ENCODE data around the gene MTREX. TPM values are rescaled to one million over a fixed set of nuclear protein-coding genes. Genes with fewer than 3 reads are reported as not detected.

Gene MTREX
- total RNA-seq, 1 experiment from 2014 or later, result 100 TPM

DNA sequence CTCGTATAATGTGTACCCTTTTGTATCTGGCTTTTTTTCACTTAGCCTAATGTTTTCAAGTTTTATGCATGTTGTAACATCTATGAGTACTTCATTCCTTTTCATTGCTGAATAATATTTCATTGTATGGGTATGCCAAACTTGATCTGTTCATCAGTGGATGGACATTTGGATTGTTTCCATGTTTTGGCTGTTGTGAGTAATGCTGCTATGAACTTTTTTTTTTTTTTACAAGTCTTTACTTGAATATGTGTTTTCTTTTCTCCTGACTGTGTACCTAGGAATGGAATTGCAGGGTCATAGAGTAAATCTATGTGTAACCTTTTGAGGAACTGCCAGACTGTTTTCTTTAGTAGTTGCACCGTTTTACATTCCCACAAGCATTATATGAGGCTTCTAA lies 52.4 kb downstream of the MTREX start:
- in situ Hi-C loops (cut with HindIII; ENCODE audit: low pct_unique_long_range_greater_than_20kb, low sequenced_read_pairs), result no loop called here

DNA sequence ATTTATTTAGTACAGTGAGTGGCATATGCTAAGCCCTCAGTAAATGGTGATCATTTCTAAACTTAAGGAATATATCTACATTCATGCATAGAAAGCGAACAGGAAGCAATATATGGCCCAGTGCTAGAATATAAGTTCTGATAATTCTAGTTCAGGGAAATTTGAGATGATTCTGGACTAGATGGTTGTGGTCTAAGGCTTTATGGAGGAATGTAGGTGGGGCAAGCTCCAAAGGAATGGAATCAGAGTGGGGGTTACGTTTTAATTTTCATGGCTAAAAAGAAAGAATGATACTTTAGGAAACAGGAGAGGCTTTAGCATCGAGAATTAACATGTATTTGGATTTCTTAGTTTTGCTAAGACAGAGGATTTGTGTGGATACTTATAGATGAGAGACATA lies 56.1 kb downstream of the MTREX start:
- in situ Hi-C loops (cut with HindIII; ENCODE audit: low pct_unique_long_range_greater_than_20kb, low sequenced_read_pairs), result no loop called here
- no peak for DNase-seq (ENCODE audit: low read depth, low spot score)

More for the DNA sequence above, 52.4 kb downstream of the MTREX start:
- no peak for DNase-seq (ENCODE audit: low read depth, low spot score)

DNA sequence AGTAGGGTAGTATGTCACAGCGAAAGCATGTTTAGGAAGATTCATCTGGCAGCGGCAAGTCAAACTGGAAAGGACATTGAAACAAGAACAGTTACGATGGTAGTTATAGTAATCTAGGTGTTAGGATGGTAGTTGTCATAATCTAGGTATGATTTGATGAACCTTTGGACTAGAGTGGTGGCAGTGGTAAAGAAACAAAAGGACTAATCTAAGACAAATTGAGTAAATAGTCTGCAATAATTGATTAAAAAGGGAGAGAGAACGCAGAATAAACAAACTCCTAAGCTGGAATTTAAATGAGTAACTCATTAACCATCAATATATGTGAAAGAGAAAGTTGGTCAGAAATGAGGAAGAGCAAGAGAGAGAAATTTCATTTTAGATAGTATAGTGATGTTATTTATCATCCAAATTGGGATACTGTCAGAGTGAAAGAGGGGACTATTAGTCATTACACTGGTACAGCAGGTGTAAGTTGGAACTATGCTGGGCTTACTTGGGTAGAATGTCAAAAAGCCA lies 56.8 kb downstream of the MTREX start:
- in situ Hi-C loops (cut with HindIII; ENCODE audit: low pct_unique_long_range_greater_than_20kb, low sequenced_read_pairs), result no loop called here
- no peak for DNase-seq (ENCODE audit: low read depth, low spot score)

DNA sequence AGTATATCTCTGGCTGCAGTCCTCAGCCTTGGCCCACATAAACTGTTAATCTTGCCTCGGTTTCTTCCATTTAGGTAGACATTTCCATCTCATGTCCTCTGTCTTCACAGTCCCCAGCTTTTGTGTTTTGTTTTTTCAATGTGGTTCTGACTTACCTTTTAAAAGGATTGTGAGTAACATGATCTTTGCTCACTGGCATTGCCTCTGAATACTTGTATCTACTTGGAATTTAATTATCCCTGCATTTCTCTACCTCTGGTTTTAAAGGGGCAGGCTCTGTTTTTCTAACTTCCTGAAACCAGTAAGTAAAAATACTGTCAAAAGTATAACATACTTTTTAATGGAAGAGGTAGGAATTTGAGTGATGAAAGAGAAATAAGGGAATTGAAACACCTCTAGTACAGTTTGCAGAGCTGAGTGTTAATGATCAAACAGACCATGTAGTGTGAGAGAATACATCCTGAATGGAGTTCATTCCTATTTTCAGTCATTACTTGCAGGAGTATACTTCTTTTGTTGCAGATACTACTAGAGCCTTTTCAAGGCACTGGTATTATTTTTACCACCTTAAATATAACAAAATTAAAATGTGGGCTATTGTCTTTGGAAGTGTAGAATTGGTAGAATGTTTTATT lies 62.6 kb downstream of the MTREX start:
- no peak for DNase-seq (ENCODE audit: low read depth, low spot score)
- in situ Hi-C loops (cut with HindIII; ENCODE audit: low pct_unique_long_range_greater_than_20kb, low sequenced_read_pairs), result no loop called here

DNA sequence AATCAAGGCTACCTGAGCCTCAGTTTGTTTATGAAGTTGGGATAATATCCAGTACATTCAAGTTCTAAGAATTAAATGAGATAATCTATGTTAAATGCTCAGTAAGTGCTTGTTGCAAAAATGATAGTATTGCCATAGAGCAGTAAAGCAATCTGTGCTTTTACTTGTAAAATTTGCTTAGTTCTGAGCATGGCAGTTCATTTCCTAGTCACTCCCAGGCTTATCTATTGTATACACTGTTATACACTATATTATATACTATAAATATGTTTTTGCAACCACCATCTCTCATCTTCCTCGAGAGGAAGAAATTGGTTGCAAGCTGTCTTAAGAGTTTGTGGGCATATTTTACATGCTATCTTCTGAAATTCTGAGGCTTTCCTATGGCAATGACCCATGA lies 63.4 kb downstream of the MTREX start:
- in situ Hi-C loops (cut with HindIII; ENCODE audit: low pct_unique_long_range_greater_than_20kb, low sequenced_read_pairs), result no loop called here
- DNase-seq (ENCODE audit: low read depth, low spot score), result no peak

DNA sequence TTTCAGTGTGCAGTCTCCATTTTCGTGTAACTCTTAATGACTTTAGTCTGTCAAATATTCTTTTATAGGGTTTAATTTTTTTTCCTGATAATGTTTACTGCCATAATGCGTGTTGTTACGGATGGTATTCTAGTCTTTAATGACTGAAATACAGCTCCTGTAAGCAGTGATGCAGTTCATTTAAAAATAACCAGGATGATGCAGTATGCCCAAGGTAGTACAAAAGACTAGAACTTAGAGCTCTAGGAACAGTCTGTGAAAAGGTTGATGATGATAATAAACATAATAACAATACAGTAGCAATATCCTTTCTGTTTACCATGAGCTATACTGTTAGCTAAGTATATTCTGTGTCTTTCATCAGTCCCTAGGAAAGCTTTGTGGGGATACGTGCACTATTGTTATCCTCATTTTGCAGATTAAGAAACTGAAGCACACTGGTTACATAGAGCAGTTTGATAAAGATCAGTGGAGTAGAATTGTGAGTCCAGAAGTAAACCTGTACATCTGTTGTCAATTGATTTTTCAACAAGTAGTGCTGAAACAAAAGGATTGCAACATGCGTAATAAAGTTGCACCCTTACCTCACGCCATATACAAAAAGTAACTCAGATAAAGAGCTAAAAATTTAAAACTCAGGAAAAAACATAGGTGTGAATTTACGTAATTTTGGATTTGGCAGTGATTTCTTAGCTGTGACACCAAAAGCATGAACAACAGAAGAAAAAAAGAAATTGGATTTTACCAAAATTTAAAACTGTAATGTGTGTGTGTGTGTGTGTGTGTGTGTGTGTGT lies 64.5 kb downstream of the MTREX start:
- in situ Hi-C loops (cut with HindIII; ENCODE audit: low pct_unique_long_range_greater_than_20kb, low sequenced_read_pairs), result no loop called here

DNA sequence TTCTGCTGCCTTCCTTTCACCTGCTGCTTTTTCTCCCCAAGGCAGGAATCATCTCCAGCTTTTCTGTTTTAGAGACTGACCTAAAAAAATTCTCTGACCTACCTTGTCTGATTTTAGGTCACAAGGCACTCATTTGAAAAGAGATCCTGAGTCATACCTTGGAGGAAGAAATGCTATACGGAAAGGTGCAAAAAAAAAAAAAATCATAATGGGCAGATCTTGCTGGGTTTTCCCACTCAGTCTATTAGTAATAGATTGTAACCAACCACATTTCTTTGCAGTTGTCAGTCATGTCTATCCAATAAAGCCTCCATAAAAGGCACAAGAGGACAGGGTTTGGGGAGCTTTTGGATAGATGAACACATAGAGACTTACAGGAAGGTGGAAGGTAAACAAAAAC lies 70.0 kb downstream of the MTREX start:
- no peak for DNase-seq (ENCODE audit: low read depth, low spot score)
- in situ Hi-C loops (cut with HindIII; ENCODE audit: low pct_unique_long_range_greater_than_20kb, low sequenced_read_pairs), result no loop called here

More for the DNA sequence above, 64.5 kb downstream of the MTREX start:
- DNase-seq (ENCODE audit: low read depth, low spot score), result no peak

DNA sequence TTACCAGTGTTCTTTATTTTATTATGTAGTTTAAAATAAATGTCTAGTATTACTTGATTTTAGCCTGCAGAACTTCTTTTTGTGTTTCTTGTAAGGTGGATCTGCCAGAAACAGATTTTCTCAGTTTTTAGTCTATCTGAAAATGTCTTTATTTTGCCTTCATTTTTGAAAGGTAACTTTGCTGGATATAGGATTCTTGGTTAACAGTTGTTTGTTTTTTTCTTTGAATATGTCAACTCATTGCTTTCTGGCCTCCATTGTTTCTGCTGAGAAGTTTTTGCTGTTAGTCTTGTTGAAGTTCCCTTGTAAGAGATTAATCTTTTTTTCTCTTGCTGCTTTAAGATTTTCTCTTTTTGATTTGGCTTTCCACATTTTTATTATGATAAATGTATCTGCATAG lies 75.5 kb downstream of the MTREX start:
- no peak for DNase-seq (ENCODE audit: low read depth, low spot score)
- in situ Hi-C loops (cut with HindIII; ENCODE audit: low pct_unique_long_range_greater_than_20kb, low sequenced_read_pairs), result no loop called here

DNA sequence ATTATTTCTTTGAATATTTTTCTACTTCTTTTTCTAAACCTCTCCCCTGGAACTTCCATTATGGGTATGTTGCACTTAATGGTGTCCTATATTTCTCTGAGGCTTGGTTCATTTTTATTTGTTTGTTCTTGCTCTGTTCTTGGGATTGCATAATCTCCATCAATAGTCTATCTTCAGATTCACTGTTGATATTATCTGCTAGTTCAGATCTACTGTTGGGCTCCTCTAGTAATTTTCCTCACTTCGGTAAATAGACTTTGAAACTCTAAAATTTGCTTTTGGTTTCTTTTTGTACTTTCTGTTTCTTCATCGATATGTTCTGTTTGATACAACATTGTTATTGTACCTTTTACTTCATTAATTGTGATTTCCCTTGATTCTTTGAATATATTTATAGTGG lies 76.3 kb downstream of the MTREX start:
- DNase-seq (ENCODE audit: low read depth, low spot score), result no peak
- in situ Hi-C loops (cut with HindIII; ENCODE audit: low pct_unique_long_range_greater_than_20kb, low sequenced_read_pairs), result no loop called here

DNA sequence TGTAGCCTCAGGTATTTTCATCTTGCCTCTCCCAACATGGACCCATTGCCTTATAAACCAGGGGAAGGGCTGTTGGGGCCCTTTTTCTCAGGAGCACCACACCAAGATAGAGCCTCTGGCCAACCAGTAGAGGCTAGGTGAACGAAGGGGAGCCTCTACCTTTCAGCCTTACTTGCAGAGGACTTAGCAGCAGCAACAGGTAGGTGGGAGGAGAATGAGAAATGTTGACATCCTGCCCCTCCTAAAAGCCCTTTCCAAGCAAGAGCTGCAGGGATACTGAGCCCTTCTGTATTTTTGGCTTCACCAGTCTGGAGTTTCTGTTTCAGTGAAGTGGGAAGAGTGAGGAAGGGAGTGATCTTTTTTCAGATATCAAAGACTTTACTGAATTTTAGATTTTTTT lies 77.4 kb downstream of the MTREX start:
- no peak for DNase-seq (ENCODE audit: low read depth, low spot score)
- in situ Hi-C loops (cut with HindIII; ENCODE audit: low pct_unique_long_range_greater_than_20kb, low sequenced_read_pairs), result no loop called here

DNA sequence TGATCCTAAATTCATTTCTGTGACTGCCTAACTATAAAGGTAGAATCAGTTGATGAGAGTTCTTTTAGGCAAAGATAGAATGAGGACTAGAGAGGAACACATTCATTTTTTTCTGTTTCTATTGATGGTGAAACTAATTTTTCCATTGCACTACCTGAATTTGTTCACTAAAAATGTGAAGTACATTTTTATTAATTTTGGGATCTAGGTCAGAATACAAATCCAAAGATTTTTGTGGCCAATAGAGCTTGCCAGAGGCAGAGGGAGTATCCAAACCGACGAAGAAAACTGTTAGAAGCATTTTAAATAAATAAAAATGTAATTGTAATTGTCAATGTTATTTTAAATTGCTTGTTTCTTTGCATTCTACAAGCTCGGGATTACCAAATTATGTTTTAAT lies 78.1 kb downstream of the MTREX start:
- no peak for DNase-seq (ENCODE audit: low read depth, low spot score)
- in situ Hi-C loops (cut with HindIII; ENCODE audit: low pct_unique_long_range_greater_than_20kb, low sequenced_read_pairs), result no loop called here

DNA sequence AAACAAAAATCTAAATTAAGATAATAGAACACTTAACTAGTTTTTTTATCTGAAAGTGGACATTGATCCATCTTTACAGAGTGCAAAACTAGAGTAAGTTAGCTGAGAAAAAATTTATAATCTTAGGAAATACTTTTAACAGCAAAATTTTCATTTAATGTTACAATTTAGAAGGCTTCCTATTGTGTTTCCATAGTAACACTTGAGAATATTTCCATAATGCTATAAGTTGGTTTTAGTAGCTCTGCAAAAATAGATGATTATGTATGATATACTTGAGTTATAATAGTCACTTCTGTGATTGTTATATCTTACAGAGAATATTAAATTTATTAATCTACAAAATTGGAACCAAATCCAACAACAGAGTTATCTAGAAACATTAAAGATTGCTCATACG lies 78.6 kb downstream of the MTREX start:
- in situ Hi-C loops (cut with HindIII; ENCODE audit: low pct_unique_long_range_greater_than_20kb, low sequenced_read_pairs), result no loop called here
- no peak for DNase-seq (ENCODE audit: low read depth, low spot score)

DNA sequence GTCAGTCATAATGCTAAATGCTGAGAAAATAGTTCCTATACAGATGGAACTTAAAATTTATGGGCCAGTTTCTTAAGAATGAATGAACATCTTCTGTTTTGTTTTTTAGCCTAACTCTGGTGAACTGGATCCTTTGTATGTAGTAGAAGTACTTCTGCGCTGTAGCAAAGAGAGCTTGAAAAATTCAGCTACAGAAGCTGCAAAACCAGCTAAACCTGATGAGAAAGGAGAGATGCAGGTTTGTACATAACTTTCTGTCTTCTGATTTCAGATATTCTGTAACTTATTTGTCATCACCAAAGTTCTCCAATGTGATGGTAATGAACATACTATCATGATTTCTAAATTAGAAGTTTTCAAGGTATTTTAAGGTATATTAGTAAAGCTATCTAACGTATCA lies 80.1 kb downstream of the MTREX start:
- no peak for DNase-seq (ENCODE audit: low read depth, low spot score)
- in situ Hi-C loops (cut with HindIII; ENCODE audit: low pct_unique_long_range_greater_than_20kb, low sequenced_read_pairs), result no loop called here

DNA sequence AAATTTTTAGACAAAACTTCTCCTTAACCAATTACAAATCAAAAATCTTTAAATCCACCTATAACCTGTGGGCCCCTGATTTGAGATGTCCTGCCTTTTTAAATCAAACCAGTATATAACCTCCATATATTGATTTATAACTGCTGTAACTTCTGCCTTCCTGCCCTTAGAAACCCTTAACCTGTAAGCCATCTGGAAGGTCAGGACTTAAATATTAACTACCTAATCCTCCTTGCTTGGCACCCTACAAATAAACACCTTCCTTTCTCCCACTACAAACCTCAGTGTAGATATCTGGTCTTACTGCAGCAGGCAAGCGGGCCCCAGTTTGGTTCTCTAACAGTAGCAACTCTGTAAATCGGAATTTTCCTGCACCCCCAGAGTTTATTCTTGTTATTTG lies 83.9 kb downstream of the MTREX start:
- DNase-seq (ENCODE audit: low read depth, low spot score), result no peak
- in situ Hi-C loops (cut with HindIII; ENCODE audit: low pct_unique_long_range_greater_than_20kb, low sequenced_read_pairs), result no loop called here

DNA sequence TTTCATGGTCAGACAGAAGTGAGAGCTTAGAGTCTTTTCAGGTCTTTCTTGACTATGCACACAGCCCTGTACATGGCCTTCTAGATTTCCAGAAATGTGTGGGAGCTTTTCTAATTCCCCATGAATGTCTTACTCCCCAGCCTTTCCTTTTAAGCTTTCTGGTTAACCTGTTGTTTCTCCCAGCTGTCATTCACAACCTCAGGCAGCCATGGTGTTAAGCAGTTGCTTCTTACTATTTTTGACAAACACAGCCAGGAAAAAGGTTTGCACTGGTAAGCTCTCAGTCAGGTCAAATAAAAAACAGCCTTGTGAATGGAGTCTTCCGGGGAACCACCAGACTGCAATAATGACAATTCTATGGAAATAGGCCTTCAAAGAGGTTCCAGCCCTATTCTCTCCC lies 84.9 kb downstream of the MTREX start:
- in situ Hi-C loops (cut with HindIII; ENCODE audit: low pct_unique_long_range_greater_than_20kb, low sequenced_read_pairs), result no loop called here
- no peak for DNase-seq (ENCODE audit: low read depth, low spot score)

DNA sequence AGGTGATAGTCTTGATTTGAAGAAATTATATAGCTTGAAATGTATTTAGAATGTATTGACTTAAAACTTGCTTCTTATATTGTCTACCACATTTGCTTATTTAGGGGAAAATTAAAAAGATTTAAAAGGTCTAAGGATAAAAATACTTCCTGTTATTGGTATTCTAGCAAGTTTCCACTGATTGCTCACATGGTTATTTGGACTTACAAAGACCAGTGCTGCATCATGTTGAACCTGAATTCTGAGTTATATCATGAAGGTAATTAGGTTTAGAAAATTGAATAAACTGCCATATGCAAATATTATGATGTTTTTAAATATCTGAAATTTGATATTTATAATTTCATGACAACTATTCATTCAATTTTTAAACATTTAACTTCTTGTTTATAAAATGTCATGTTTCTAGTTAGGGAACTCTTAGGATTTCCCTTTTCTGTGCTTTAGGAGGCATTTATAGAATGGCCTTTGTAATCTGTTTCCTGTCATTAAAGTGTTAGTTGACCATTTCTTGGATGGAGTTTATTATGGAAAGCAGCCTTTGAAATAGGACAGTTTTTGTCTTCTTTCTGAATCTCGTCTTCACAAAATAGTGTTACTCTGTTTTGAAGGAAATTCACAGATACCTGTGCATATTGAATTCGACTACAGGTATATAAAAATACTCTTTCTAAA lies 85.8 kb downstream of the MTREX start:
- no peak for DNase-seq (ENCODE audit: low read depth, low spot score)
- in situ Hi-C loops (cut with HindIII; ENCODE audit: low pct_unique_long_range_greater_than_20kb, low sequenced_read_pairs), result no loop called here

DNA sequence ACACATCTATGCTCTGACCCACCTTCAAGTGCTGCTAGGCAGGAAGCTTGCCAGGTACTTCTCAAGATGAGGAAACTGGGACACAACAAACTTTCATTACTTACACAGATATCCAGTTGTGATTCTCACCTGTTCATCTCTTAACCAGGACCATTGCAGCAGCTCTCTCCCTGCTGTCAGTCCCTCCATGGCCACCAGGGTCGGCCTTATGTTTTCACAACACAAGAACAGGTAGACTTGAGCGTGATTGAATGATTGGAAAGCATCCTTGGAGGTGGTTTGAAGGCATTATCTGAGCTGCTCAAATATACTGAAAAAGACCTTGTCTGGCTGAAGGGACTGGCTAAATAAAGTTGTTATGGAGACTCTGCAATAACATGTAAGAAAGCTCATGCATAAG lies 94.4 kb downstream of the MTREX start:
- in situ Hi-C loops (cut with HindIII; ENCODE audit: low pct_unique_long_range_greater_than_20kb, low sequenced_read_pairs), result no loop called here
- DNase-seq (ENCODE audit: low read depth, low spot score), result no peak

DNA sequence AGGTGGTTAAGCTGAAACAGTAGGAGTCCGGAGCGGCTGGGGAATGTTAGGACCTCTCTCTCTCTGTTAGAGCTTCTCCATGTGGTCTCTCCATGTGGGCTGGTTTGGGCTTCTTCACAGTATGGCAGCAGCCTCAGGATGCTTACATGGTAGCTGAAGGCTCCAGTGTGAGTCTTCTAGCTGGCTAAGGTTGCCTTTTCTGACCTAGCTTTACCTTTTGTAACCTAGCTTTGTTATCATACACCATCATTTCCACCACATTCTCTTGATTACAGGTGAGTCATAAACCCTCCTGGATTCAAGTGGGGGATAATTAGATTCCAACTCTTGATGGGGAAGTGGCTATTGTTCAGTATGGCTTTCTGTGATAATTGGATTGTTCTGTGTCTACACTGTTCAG lies 98.5 kb downstream of the MTREX start:
- in situ Hi-C loops (cut with HindIII; ENCODE audit: low pct_unique_long_range_greater_than_20kb, low sequenced_read_pairs), result no loop called here

More for the DNA sequence above, 98.5 kb downstream of the MTREX start:
- no peak for DNase-seq (ENCODE audit: low read depth, low spot score)
